Fibroblast of the aortic adventitia (primary cell): ENCODE data around the gene MYOM3. TPM values are rescaled to one million over a fixed set of nuclear protein-coding genes. Genes with fewer than 3 reads are reported as not detected.

Source experiments
- DNase-seq: peaks from one replicate; pipeline ENCODE4 v3.0.0-alpha.2; 2010; ENCODE audit warnings: low read depth
- H3K4me3 ChIP-seq: 2 replicates; pipeline ENCODE4 v1.5.1; 2011; ENCODE audit warnings: low read depth, mild to moderate bottlenecking, control low read depth, low read length, moderate library complexity
- total RNA-seq: library from RNA; depleted of rRNA; stranded (reverse); fragments of >200 nt; gene quantifications from 2 replicates; pipeline ENCODE4 v1.2.3, GENCODE V29; 2012; ENCODE audit warnings: low replicate concordance
- TF ChIP-seq, protein P1 (sequence below): IDR thresholded peaks from 2 replicates; pipeline ENCODE4 v1.5.1; 2011; ENCODE audit warnings: mild to moderate bottlenecking, low read length, control low read depth, inconsistent platforms; ENCODE audit not compliant: insufficient read depth

Gene MYOM3
- total RNA-seq, 1 donor: under 0.01 TPM

DNA sequence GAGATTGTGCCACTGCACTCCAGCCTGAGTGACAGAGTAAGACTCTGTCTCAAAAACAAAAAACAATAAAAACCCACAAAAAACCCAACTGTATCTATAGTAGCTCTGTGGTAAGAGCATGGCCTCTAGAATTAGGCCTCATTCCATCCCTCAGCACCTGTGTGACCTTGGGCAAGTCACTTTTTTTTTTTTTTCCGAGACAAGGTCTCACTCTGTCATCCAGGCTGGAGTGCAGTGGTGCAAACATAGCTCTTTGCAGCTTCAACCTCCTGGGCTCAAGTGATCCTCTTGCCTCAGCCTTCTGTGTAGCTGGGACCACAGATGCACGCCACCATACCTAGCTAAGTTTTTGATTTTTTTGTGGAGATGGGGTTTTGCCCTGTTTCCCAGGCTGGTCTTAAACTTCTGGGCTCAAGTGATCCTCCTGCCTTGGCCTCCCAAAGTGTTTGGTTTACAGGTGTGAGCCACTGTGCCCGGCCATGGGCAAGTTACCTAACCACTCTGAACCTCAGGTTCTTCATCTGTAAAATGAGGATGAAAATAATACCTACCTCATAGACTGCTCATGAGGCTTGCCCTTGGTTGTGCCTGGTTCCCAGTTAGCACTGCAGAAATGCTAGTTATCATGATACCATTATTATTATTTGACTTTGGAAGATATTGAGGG, 15.3 kb upstream of the MYOM3 start:
- TF ChIP-seq, protein P1, sequence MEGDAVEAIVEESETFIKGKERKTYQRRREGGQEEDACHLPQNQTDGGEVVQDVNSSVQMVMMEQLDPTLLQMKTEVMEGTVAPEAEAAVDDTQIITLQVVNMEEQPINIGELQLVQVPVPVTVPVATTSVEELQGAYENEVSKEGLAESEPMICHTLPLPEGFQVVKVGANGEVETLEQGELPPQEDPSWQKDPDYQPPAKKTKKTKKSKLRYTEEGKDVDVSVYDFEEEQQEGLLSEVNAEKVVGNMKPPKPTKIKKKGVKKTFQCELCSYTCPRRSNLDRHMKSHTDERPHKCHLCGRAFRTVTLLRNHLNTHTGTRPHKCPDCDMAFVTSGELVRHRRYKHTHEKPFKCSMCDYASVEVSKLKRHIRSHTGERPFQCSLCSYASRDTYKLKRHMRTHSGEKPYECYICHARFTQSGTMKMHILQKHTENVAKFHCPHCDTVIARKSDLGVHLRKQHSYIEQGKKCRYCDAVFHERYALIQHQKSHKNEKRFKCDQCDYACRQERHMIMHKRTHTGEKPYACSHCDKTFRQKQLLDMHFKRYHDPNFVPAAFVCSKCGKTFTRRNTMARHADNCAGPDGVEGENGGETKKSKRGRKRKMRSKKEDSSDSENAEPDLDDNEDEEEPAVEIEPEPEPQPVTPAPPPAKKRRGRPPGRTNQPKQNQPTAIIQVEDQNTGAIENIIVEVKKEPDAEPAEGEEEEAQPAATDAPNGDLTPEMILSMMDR: no peak
- DNase-seq: no peak
- H3K4me3 ChIP-seq: no peak overlapping the region

DNA sequence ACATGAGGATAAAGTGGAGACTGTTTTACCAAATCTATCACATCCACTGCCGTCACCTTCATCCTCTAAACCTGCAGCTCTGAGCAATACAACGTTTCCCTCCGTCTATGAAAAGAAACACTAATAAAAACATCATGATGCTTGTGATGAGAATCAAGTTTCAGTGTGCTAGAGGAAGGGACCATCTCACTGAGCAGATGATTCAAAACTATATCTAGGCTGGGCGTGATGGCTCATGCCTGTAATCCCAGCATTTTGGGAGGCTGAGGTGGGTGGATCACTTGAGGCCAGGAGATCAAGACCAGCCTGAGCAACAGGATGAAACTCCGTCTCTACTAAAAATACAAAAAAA, 14.7 kb upstream of the MYOM3 start:
- no peak for DNase-seq
- TF ChIP-seq, protein P1: no peak
- no peak overlapping the region for H3K4me3 ChIP-seq

DNA sequence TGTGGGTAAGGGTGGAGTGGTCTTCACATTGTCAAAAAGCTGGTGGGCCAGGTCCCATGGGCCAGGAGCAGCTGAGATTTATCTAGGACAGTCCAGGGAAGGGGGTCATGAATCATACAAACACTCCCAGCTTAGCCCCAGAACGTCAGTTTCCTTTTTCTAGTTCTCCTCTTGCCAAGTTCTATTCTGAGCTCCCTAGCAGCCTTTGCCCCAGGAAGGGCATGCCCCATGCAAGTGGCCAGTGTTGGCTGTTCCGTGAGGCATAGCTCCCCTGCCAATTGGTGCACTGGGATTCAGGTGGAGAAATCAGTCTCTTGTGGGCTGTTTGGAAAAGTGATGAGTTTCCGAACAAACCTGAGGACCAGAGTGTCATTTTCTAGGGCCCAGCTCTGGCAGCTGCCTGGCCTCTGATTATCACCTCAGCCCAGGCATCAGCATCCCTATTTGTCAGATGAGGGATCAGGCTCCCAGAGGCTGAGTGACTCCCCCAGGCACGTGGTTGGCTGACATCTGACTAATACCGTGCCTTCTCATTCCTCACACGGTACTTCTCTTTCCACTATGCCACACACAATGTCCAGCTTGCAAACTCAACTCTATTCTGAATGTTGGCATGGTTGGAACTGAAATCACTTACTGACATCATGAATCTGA, 14.2 kb upstream of the MYOM3 start:
- peak; percentile 34 for DNase-seq
- TF ChIP-seq, protein P1: no peak
- no peak overlapping the region for H3K4me3 ChIP-seq

DNA sequence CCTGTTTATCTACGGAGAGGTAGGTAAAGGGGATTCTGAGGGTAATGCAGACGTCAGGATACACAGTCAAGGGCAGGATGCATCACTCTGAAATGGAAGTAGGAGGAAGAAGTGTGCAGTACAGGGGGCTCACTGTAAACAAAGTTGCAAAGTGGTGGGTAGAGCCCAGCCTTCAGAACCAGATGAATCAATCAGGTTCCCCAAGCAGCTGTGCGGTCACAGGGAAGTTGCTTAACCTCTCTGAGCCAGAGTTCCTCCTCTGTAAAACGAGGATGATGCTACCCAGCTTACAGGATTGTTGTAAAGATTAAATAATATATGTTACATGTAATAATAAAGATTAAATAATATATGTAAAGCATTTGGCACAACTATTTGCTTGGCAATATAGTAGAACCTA, 13.5 kb upstream of the MYOM3 start:
- TF ChIP-seq, protein P1: no peak
- H3K4me3 ChIP-seq: no peak overlapping the region
- no peak for DNase-seq

DNA sequence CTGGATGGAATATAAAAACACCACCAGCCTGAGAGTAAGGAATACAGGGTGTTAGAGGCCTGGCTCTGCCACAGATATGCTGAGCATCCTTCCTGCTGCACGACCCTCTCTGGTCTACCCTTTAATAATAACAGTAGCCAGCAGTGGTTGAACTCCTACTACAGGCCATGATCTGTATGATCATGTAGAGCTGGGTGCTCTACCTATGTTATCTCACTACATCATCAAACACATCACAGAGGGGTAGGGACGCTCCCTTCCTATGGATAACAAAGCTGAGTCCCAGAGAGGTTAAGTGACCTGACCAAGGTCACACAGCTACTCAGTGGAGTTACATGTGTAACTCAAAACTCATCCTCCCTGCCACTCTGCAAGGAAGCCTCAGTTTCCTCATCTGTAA, 13.0 kb upstream of the MYOM3 start:
- no peak overlapping the region for H3K4me3 ChIP-seq
- no peak for DNase-seq
- TF ChIP-seq, protein P1: no peak

DNA sequence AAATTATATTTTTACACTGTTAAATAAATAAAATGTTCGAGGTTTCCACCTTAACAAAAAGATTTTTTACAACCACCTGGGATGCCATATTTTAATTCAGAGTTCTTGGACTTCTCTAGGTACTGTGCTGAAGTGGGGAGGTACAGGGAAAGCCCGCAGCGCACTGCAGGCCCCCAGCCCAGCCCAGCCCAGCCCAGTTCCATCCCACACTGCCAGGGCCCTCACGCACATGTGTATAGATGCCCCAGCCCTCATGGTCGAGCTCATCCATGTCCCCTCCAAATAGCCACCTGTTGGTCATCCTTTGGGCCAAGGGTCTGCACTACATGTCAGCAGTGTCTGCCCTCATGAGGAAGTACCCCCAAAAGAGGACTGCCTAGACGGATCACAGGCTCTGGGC, 11.7 kb upstream of the MYOM3 start:
- no peak for DNase-seq
- no peak overlapping the region for H3K4me3 ChIP-seq
- TF ChIP-seq, protein P1: no peak
